HG03159 (cell line): Measurements from ENCODE around the gene PRSS22.

Source experiments
- ATAC-seq: cut with Tn5 transposase; IDR thresholded peaks from one replicate; pipeline ENCODE4 v1.9.1; 2021; ENCODE audit warnings: mild to moderate bottlenecking, moderate library complexity; ENCODE audit not compliant: unreplicated experiment

The PRSS22 gene

GRCh38 chr16:2881783-2882649, 24.0 kb upstream of the PRSS22 start:
- ATAC-seq: peak; percentile 4

DNA sequence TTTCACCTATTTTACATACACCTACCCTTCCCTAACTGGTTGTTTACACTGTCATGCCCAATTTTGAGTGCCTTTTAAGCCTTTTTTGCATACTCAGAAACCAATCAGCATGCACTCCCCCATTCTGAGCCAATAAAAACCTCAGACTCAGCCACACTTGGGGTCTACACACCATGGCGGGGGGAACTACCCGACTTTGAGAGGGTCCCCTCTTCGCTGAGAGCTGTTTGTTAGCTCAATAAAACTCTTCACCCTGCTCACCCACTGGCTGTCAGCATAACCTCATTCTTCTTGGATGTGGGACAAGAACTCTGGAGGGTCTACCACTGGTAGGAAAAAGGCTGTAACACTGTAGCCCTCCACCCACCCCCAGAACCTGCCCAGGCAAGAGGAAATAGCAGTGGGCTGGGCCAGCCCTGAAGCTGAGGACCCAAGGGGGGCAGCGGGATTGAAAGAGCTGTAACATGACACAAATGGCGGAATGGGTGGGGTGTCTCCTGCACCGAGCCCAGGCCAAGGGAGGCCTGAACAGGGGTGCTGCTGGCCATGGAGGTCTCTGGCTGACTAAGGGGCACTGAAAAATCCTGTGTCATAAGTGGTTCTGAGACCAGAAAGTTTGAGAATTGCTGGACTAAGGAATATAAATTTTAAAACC, 22.0 kb upstream of the PRSS22 start:
- no peak for ATAC-seq

- peak; percentile 74 for ATAC-seq
These were observed 17.0 kb upstream of the PRSS22 start for GRCh38 chr16:2874912-2875362.

GRCh38 chr16:2874032-2874911, 16.3 kb upstream of the PRSS22 start:
- no peak for ATAC-seq

DNA sequence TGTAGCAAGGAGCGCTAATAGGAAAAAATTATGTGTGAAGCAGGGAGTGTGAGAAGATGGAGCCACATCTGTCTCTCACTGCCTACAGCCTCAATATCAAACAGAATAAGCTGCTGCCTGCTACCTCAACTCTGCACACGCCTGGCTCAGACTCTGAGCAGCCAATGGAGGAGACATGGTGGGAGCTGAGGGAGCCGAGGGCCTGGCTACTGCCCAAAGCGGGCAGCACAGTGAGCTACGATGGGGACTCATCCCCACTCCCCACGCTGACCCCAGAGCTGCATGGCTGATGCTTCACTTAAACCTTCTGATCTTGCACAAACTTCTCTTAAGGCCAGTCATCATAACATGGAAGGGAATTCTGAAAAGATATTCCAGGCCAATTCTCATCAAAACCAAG, 14.0 kb upstream of the PRSS22 start:
- no peak for ATAC-seq

DNA sequence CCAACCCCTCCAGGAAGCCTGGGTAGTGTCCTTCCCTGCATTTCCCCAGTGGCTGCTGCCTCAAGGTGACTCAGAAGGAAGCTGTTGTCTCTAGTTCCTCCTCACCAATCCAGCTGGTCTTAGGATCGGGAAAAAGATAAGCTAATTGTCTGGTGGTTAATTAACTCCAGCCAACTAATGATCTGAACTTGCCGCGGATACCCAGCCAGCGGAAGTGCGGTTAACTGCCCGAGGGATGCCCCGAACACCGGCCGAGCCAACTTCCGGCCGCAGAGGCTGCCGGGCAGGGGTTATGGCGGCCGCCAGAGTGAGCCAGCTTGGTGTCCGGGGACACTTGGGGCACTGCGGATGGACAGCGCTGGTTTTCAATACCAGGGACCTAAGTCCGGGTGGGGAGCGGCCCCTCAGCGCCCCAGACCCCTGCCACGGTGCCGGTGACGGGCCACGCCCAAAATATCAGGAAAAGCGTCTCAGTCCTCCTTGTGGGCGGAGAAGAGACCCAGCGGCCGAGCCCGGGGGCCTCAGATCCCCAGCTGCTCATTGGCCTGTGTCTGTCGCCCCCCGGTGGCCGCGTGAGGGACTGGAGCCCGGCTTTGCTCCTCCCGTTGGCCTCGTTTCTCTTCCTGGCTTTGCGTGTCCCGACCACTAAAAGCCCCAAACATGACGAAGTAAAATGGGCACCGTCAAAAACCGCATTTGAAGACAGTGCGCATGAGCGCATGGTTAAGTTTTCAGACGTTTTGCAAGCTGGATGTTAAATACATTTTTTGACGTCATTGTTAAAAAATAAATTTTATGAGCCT, 10.2 kb upstream of the PRSS22 start:
- peak; percentile 87 for ATAC-seq

- ATAC-seq: no peak
These were observed 9.7 kb upstream of the PRSS22 start for GRCh38 chr16:2867661-2867986.

DNA sequence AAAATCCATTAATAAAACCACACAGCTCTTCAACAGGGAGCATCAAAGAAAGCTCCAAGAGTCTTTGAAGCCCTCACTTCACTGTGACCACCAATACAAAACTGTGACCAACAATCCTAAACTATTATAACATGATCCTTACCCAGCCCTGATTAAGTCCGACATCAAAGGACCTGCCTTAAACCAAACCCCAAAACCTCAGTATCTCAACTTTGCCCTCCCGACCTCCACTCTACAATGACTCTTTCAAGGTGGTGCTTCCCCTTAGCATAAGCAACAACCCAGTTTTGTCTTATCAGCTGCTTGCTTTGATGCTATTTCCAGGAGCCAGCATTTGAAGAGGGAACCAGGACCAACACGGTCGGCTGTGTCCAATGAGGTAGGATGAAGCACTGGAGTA, 8.5 kb upstream of the PRSS22 start:
- no peak for ATAC-seq

DNA sequence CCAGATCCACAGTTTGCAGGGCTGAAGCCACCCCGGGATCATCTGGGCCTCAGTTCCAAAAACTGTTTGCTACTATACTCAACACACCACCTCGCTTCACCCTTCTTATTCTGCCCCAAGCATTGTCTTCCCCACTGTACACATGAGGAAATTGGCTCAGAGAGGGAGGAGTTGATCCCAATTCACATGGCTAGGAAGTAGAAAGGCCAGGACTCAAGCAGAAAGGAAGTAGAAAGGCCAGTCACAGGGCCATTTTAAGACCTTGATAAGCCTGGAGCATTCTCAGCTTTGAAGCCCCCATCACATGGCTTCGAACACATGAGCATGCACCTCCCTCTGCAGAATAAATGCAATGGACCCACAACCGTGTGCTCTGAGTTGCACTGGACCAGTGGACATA, 7.7 kb upstream of the PRSS22 start:
- ATAC-seq: no peak

DNA sequence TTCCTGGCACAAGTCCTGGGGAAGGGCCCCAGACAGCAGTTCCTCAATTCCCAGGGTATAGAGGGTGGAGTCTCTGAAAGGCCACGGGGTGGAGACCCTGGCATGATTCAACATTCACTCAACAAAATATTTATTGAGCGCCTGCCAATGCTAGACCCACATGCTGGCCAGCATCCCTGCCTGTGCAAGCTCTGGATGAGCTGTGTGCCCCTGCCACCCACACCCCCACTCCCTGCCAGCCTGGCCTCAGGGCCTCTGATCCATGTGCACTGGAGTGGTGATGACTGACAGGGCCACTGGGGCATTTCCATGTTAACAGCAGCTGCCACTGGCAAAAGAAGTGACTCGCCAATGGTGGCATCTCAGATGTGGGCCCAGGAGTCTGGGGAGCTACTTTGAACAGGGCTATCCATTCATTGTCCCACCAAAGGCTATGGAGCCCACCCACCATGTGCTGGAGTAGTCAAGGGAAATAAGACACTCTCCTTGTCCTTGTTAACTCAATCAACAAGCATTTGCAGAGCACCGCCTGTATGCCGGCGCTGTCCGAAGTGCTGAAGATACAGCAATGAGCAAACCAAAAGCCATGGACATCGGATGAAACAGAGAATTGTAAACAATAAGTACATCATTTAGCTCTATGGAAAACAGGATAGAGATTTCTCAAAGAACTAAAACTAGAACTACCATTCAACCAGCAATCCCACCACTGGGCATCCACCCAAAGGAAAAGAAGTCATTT, 3.0 kb upstream of the PRSS22 start:
- no peak for ATAC-seq

- ATAC-seq: no peak
These were observed 1.8 kb upstream of the PRSS22 start for GRCh38 chr16:2859686-2860265.

DNA sequence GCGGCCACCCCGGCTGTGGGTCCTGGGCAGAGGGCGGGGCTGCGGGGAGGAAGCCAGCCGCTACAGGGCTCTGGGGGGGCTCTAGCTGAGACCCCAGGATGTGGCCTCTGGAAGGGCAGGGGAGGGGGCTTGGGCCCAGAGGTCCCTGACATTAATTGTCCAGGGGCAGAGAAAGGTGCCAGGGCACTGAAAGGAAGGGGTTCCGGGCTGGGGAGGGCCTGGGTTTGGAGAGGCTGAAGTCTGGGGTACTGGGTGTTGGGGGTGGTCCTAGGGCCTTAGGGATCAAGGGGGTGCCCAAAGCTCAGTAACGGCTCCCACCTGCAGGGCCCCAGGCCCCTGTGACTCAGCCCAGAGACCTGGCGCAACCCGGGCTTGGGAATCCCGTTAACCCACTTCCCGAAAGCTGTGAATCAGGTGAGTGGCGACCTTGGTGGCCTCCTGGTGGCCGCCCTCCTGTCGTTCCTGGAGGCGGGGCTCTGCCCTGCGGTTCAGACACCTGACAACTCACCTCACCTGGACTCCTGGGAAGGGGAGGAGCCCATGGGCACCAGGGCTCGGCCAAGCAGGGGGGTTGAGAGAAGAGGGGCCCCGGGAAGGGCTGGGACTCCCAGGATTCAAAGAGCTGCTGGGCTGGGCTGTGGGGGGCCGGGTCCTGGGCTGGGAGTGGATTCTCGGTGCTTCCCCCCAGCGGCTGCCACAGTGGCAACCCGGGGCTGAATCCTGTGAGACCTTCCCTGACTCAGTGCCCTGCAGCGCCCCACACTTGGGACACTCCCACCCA, 465 bp upstream of the PRSS22 start:
- ATAC-seq: no peak

DNA sequence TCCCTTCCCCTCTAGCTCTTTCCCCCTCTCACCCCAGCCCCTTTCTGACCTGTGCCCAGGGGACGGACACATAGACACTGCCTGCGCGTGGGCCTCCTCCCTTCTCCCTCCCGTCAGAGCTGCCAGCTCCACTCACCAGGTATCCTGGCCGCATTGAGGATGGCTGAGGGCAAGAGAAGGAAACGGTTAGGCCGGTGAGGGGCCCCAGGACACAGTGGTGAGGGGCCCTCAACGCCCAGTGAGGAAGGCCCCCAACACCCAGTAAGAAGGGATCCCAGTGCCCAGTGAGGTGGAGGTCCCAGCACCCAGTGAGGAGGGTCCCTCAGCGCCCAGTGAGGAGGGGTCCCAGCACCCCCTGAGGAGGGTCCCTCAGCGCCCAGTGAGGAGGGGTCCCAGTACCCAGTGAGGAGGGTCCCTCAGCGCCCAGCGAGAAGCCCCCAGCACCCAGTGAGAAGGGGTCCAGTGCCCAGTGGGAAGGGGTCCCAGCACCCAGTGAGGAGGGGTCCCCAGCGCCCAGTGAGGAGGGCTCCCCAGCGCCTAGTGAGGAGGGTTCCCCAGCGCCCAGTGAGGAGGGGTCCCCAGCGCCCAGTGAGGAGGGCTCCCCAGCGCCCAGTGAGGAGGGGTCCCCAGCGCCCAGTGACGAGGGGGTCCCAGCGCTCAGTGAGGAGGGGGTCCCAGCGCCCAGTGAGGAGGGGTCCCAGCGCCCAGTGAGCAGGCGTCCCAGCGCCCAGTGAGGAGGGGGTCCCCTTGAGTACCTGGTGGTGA, 1.1 kb downstream of the PRSS22 start:
- ATAC-seq: no peak

GRCh38 chr16:2856061-2856670, 1.8 kb downstream of the PRSS22 start:
- no peak for ATAC-seq

DNA sequence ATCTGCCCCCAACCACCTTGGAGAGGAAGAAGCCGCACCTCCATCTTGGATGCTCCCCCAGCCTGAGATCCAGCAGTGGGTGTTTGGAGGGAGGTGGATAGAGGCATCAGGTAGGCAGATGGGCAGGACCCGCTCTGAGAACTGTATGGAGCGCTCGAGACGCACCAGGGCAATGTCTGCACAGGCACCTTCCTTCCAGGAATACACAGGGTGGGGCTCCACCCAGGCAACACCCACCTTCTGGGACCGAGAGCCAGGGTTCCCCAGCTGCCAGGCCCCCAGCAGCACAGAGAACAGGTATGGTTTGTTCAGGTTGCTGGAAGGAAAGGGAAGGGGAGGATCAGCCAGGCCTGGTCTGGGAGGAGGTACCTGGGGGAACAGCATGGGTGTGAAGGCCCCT, 2.4 kb downstream of the PRSS22 start:
- ATAC-seq: no peak

DNA sequence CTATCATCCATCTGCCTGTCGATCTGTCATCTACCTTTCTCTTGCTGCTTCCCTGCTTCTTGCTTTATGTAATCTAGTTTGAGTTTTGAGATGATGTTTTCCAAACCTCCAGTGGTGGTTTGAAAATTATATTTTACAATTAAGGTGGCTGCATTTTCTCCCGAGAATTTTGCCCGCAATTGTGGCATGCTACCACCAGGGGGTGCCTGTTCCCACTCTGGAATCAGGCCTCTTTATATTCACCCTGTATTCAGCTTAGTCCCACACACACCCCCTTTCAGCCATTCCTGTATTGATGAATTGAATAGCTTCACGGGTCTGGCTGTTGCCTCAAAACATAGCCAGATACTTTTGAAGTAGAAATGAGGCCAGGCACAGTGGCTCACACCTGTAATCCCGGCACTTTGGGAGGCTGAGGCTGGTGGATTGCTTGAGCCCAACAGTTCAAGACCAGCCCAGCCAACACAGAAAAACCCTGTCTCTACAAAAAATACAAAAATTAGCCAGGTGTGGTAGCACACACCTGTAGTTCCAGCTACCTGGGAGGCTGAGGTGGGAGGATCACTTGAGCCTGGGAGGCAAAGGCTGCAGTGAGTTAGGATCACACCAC, 3.2 kb downstream of the PRSS22 start:
- ATAC-seq: no peak

DNA sequence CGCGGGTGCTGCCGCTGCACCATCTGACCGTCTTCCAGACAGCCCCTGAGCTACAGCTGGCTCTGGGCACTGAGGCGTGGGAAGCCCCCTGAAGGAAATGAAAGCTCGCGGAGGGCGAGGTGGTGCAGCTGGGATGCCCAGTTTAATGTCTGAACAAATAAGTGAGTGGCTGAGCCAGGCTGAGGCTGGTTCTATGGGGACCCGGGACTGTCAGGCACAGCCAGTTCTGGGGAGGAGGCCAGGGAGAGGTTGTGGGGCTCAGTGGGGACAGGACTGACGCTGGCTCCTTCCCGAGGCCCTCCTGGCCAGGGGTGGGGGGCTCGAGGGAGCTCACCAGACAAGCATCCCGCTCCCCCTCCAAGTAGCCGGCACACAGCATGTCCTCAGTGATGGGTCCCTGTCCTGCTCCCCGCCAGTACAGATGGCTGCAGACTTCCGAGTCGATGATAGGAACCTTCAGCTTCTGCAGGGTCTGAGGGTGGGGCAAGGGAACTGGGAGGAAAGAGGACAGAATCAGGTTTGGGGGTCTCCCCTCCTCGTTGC, 4.4 kb downstream of the PRSS22 start:
- no peak for ATAC-seq
